Epithelial cell of esophagus (primary cell): Measurements from ENCODE around the gene ACVR1B.

ENCODE experiments used
- DNase-seq: peaks from one replicate; pipeline ENCODE4 v3.0.0; 2010; ENCODE audit warnings: low read depth
- H3K4me3 ChIP-seq: 2 replicates; pipeline ENCODE4 v1.5.1; 2011; ENCODE audit warnings: mild to moderate bottlenecking, low read length, control low read depth
- CTCF ChIP-seq: IDR thresholded peaks from 2 replicates; pipeline ENCODE4 v1.5.1; 2011; ENCODE audit warnings: low read depth, mild to moderate bottlenecking, low read length, control low read depth, inconsistent platforms; ENCODE audit not compliant: insufficient read depth; ENCODE audit errors: missing control alignments

The ACVR1B gene

GRCh38 chr12:51960488-51960887 is 9.0 kb downstream of the ACVR1B start:
- TF ChIP-seq CTCF = no peak

GRCh38 chr12:51960890-51961289 is 9.4 kb downstream of the ACVR1B start:
- no peak for DNase-seq
- no peak for TF ChIP-seq CTCF
- no peak overlapping the region for H3K4me3 ChIP-seq

More at GRCh38 chr12:51960488-51960887, 9.0 kb downstream of the ACVR1B start:
- H3K4me3 ChIP-seq = no peak overlapping the region
- no peak for DNase-seq

- H3K4me3 ChIP-seq = no peak overlapping the region
- DNase-seq = peak; percentile 30
- no peak for TF ChIP-seq CTCF
Observed at GRCh38 chr12:51961834-51962233, 10.3 kb downstream of the ACVR1B start.

- no peak for TF ChIP-seq CTCF
- no peak for DNase-seq
- H3K4me3 ChIP-seq = no peak overlapping the region
Observed at GRCh38 chr12:51962737-51963136, 11.2 kb downstream of the ACVR1B start.

GRCh38 chr12:51963477-51963876 is 12.0 kb downstream of the ACVR1B start:
- TF ChIP-seq CTCF = no peak
- no peak for DNase-seq
- no peak overlapping the region for H3K4me3 ChIP-seq

- TF ChIP-seq CTCF = no peak
- no peak for DNase-seq
Observed at GRCh38 chr12:51969643-51970042, 18.1 kb downstream of the ACVR1B start.

GRCh38 chr12:51970904-51971646 is 19.6 kb downstream of the ACVR1B start:
- TF ChIP-seq CTCF = peak; percentile 85
- H3K4me3 ChIP-seq = no peak overlapping the region

More at GRCh38 chr12:51969643-51970042, 18.1 kb downstream of the ACVR1B start:
- no peak overlapping the region for H3K4me3 ChIP-seq

More at GRCh38 chr12:51970904-51971646, 19.6 kb downstream of the ACVR1B start:
- peak; percentile 84 for DNase-seq
